Calu3 (cell line): ENCODE measurements around the gene CFAP20DC. TPM values are rescaled to one million over a fixed set of nuclear protein-coding genes. Genes with fewer than 3 reads are reported as not detected.

Source experiments
- BruUV-seq: library from RNA; stranded (reverse); fragments of 400-500 nt; replicated peaks from 2 replicates; lab custom pipeline; 2021; lab: Mats Ljungman, UMichigan
- CTCF ChIA-PET: fragments of 300-600 bp; sonication (Branson Sonifier 250); formaldehyde crosslinking; loops from one replicate; lab custom pipeline; 2022; ENCODE audit warnings: antibody characterized with exemption; lab: Charles Lee
- DNase-seq: peaks from one replicate; pipeline ENCODE4 v3.0.0; 2022
- H3K27ac Mint-ChIP-seq: one replicate; pipeline ENCODE4 v1.8.0; 2022; ENCODE audit warnings: mixed read lengths; ENCODE audit not compliant: unreplicated experiment
- H3K27me3 Mint-ChIP-seq: one replicate; pipeline ENCODE4 v1.8.0; 2022; ENCODE audit warnings: mixed read lengths; ENCODE audit not compliant: unreplicated experiment
- H3K36me3 Mint-ChIP-seq: one replicate; pipeline ENCODE4 v1.8.0; 2022; ENCODE audit warnings: mild to moderate bottlenecking, moderate library complexity, mixed read lengths; ENCODE audit not compliant: insufficient read depth, unreplicated experiment
- H3K4me1 Mint-ChIP-seq: one replicate; pipeline ENCODE4 v1.8.0; 2022; ENCODE audit warnings: mild to moderate bottlenecking, low read depth, mixed read lengths; ENCODE audit not compliant: unreplicated experiment
- H3K4me3 Mint-ChIP-seq: one replicate; pipeline ENCODE4 v1.8.0; 2022; ENCODE audit warnings: mild to moderate bottlenecking, low read depth, moderate library complexity, mixed read lengths; ENCODE audit not compliant: unreplicated experiment
- H3K9me3 Mint-ChIP-seq: one replicate; pipeline ENCODE4 v1.8.0; 2022; ENCODE audit warnings: low read depth, mixed read lengths; ENCODE audit not compliant: unreplicated experiment
- intact Hi-C: fragments of 100-400 bp; cut with micrococcal nuclease; formaldehyde crosslinking; loops from one replicate; pipeline ENCODE4 v1.10.0; 2022; ENCODE audit not compliant: unreplicated experiment
- total RNA-seq: library from RNA; stranded (reverse); gene quantifications from 2 replicates; pipeline ENCODE4 v1.2.3, GENCODE V29; 2022
- TF ChIP-seq, protein P1 (sequence below): fragments of 200-600 bp; IDR thresholded peaks from one replicate; pipeline ENCODE4 v1.8.0; 2022; ENCODE audit warnings: antibody characterized with exemption; ENCODE audit not compliant: unreplicated experiment

The CFAP20DC gene
- total RNA-seq, 1 experiment from 2014 or later, result 5.8 TPM

DNA sequence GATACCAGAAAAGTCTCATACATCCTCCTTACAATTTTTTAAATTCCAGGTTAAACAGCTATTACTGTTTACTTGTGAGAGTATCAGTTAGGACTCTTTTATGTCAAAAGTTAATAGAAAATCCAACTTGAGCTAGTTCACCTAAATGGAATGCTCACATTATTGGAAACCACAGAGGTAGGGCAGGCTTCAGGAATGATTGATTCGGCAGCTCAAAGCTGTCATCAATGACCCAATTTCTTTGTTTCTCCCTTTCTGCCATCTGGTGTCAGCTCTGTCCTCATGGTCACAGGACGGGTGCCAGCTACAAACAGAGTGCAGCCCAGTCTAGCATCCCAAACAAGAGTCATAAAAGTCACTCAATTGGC, 32.2 kb downstream of the CFAP20DC start:
- peak; percentile 54 for DNase-seq
- no TSS peak for BruUV-seq
- intact Hi-C loops, result no loop called here
- Mint-ChIP-seq H3K27me3 (no peaks in the 10 kb centered on the region), H3K4me3 (peak overlapping the region; percentile 45), H3K4me1 (peaks cover 34% of the 10 kb centered on the region), H3K27ac (peak overlapping the region; percentile 50), H3K9me3 (peaks cover 3% of the 10 kb centered on the region), H3K36me3 (no peaks in the 10 kb centered on the region)
- CTCF ChIA-PET, result interaction anchor here (0.7 to 1.8 kb wide), 7 partner anchors 10 to 351 kb away, joined by 3 to 21 read pairs (median 3); partner anchors contain the start of gene FAM3D
- TF ChIP-seq, protein P1, sequence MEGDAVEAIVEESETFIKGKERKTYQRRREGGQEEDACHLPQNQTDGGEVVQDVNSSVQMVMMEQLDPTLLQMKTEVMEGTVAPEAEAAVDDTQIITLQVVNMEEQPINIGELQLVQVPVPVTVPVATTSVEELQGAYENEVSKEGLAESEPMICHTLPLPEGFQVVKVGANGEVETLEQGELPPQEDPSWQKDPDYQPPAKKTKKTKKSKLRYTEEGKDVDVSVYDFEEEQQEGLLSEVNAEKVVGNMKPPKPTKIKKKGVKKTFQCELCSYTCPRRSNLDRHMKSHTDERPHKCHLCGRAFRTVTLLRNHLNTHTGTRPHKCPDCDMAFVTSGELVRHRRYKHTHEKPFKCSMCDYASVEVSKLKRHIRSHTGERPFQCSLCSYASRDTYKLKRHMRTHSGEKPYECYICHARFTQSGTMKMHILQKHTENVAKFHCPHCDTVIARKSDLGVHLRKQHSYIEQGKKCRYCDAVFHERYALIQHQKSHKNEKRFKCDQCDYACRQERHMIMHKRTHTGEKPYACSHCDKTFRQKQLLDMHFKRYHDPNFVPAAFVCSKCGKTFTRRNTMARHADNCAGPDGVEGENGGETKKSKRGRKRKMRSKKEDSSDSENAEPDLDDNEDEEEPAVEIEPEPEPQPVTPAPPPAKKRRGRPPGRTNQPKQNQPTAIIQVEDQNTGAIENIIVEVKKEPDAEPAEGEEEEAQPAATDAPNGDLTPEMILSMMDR, result no peak

DNA sequence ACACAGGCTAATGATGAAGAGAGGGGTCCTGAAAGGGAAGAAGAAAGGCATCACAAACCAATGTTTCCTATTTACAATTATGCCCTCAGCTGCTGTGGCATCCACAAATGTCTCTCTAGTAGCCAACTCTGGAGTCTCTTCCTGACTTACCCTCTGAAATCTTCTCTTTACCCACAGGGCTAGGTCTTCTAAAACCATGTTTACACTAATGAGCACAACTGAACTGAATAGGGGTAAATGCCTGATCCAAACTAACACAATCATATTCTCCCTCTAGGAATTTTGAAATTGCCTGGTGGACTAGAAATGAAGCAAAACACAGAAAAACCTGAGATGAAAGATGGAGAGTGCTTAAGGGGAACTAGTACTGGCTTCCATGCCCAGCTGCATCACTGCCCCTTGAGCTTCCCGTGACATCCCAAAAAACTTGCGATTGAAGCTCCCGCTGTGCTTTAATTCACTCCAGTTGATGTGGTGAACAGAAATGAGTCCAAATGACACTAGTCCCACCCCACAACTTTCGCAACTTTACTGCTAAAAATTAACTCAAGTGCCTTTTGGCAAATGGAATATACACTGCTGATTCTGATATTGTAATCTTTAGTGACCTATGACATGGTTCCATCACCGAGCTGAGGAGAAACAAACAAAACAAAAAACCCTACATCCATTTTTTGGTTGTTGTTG, 32.8 kb downstream of the CFAP20DC start:
- CTCF ChIA-PET, result interaction anchor here (0.6 to 1.8 kb wide), 9 partner anchors 10 to 457 kb away, joined by 3 to 21 read pairs (median 3); partner anchors contain the start of gene FAM3D
- H3K9me3 Mint-ChIP-seq, result peaks cover 3% of the 10 kb centered on the region
- no peaks in the 10 kb centered on the region for H3K27me3 Mint-ChIP-seq
- TF ChIP-seq, protein P1, result no peak
- H3K36me3 Mint-ChIP-seq, result no peaks in the 10 kb centered on the region
- DNase-seq, result peak; percentile 40
- peaks cover 34% of the 10 kb centered on the region for H3K4me1 Mint-ChIP-seq
- TSS peak; percentile 96 for BruUV-seq
- peak overlapping the region; percentile 50 for H3K27ac Mint-ChIP-seq
- intact Hi-C loops, result no loop called here
- peak overlapping the region; percentile 45 for H3K4me3 Mint-ChIP-seq

DNA sequence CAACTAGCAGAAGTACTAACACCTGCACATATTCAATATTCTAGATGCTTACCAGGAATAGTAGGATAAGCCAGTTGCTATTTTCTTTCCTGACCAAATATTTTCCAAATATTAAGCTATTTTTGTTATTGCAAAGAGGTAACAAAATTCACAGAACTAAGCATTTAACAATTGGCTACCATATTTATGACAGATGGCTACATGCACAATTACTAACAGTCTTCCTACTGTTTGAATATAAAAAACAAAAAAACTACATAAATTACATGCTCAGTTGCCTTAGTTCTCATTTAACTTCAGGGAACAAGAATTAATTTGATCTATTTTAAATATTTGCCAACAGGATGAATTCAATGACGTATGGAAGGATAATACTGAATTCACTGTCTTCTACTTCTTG, 36.2 kb downstream of the CFAP20DC start:
- Mint-ChIP-seq H3K27ac (no peak overlapping the region), H3K4me3 (no peak overlapping the region), H3K27me3 (no peaks in the 10 kb centered on the region), H3K9me3 (peaks cover 5% of the 10 kb centered on the region), H3K4me1 (peaks cover 43% of the 10 kb centered on the region), H3K36me3 (no peaks in the 10 kb centered on the region)
- no peak for DNase-seq
- TF ChIP-seq, protein P1, result no peak
- BruUV-seq, result no TSS peak
- CTCF ChIA-PET, result no interaction called here
- intact Hi-C loops, result no loop called here

DNA sequence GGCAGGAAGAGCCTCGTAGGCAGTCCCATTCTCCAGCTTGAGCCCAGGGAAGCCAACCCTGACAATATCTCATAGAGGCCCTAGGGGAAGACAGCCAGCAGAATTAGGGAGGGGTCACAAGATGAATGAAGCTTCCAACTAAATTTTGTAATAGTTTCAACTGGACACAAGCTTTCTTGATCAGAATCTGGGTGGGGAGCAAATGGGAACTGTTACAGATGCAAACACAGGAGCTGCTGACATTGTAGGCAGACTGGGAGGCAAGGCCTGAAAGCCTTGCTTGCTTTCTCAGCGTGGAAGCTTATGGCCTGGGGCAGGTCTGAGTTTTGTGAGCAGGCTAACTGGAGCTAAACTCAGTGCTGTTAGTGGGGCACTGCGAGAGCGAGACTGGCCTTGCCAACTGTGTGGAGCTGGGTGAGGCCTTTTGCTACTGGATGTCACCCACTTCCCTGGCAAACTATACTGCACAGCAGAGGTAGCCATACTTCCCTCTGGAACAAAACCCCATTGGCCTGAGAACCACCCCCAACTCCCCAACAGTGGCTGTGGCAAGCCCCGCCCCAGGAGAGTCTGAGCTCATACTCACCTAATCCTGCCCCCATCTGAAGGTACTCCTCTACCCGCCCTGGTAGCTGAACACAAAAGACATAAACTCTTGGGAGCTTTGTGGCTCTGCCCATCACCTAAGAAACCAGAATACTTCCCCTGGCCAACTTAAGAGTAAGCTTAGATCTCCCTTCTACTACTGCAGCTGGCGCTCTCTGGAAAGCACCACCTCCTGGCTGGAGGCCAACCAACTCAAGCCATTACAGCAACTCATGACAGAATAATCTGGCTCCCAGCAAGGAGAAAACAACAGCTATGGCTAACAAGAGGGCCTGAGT, 42.9 kb downstream of the CFAP20DC start:
- Mint-ChIP-seq H3K9me3 (peaks cover 3% of the 10 kb centered on the region), H3K36me3 (no peaks in the 10 kb centered on the region), H3K27ac (no peak overlapping the region), H3K27me3 (no peaks in the 10 kb centered on the region), H3K4me1 (peaks cover 23% of the 10 kb centered on the region), H3K4me3 (no peak overlapping the region)
- intact Hi-C loops, result no loop called here
- DNase-seq, result peak; percentile 15
- CTCF ChIA-PET, result interaction anchor here (1.1 kb wide), 1 partner anchor 11 kb away, joined by 3 read pairs; no protein-coding TSS in a partner anchor
- no TSS peak for BruUV-seq
- TF ChIP-seq, protein P1, result no peak
